AG08396 (cell line): Measurements from ENCODE around the gene SVIL.
"Not testable (repeated sequence)": the region's sequence is repeated elsewhere in the genome, so short reads cannot be mapped to it uniquely, and the experiment has no call there.

Experiments
- DNase-seq: peaks from one replicate; pipeline ENCODE4 v3.0.0; 2012; ENCODE audit warnings: low spot score, mixed read lengths

The SVIL gene

DNA sequence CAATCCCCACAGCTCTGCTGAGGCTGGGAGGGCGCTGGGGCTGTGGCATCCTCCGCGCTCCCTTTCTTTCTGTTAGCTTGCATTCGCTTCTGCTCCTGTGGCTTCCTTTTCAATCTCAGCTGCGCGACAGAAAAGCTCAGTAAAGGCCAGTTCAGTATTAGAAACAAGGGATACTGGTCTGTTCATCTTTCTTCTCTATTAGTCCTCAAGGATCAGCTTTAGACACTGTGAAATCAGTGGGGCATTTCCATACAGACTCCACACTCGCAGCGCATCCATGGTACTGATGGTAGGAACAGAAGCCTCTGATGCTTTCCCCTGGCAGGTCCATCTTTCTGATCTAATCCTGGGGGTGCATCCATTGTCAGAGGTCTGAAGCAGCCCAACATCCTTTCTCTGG, 182.2 kb downstream of the SVIL start:
- DNase-seq: no peak

- no peak for DNase-seq
Observed at GRCh38 chr10:29451946-29452345, 182.8 kb downstream of the SVIL start.

- DNase-seq: no peak
Observed at GRCh38 chr10:29450405-29450804, 184.4 kb downstream of the SVIL start.

DNA sequence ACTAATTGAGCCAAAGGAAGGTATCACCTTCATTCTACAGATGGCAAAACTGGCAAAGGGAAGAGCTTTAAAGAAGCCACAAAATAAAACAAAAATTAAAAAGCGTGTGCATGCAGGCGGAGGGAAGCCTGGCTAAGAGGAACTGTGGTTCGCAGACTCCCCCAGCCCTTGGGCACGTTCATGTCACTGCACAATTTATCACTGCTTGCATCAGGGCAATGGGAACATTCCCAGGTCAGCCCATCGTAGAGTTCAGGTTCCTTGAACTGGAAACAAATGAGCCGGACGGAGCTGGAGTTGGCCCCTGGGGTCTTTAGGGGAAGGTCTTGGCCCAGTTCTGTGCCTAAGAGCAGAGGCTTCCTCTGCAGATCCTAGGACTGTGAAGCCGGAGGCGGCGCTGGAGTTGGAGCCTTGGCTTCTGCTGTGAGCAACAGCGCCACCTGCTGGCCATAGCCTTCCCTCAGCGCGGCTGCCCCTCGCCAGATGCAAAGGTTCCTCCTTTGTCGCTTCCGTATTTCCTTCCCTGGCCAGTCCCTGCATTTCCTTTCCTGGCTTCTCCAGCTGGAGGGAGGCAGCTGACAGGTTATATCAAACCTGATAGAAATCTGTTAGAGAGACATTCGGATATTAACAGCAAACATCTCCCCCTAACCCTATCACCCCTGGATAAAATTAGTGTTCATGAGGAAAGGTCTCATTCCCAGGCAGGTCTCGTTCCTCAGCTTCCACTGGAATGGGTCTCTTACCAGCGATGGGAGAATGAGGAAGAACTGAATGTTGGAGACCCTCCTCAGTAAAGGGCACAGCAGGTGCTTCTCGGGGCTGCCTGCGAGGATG, 185.8 kb downstream of the SVIL start:
- peak; percentile 65 for DNase-seq

GRCh38 chr10:29448125-29448524, 186.6 kb downstream of the SVIL start:
- no peak for DNase-seq

- no peak for DNase-seq
Observed at GRCh38 chr10:29446327-29446726, 188.4 kb downstream of the SVIL start.

DNA sequence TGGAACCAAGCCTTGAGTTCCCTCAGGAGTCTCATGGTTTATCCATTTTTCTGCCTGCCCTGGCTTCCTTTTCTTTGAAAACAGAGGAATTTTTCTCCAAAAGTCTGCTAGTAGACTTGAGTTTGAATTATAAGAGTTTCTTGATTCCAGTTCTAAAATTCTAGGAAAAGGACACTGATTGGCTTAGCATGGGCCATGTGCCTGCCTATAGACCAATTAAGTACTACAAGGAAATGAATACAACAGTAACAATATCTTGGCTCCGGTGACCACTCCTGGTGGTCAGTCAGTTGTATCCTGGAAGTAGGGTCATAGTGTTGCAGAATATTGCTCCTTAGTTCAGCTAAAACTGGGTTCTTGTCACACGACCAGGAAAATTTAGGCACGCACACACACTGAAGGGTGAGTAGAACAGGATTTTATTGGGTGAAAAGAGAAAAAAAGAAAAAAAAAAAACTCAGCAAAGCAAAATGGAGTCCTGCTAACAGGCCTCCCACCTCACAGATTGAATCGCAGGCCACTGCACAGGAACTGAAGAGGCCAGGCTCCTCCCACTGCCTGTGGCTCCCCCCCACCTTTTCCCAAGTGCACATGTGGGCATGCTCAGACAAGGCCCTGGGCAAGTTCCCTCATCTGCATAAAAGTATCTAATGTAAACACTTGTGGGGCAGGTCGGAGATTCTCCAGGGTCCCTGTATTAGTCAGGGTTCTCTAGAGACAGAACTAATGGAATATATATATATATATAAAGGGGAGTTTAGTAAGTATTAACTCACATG, 190.8 kb downstream of the SVIL start:
- DNase-seq: no peak

- DNase-seq: no peak
Observed at GRCh38 chr10:29440981-29441380, 193.8 kb downstream of the SVIL start.

- DNase-seq: not testable (repeated sequence)
Observed at GRCh38 chr10:29439005-29439404, 195.8 kb downstream of the SVIL start.

DNA sequence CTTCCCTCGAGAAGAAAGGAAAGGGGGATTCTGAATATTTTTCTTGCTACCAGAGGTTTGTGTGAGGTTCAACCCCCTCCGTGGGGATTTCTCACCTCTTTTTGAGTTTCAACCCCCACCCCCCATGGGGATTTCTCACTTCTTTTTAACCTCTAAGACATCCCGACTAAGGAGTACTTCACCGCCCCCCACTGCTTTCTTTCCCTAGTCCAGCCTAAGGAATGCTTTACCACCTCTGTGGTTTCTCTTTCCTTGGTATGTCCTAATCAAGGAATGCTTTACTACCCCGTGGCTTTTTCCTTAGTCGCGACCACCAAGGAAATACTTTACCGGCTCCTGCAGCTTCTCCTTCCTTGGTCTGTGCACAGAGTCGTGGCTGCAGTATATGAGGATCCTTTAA, 196.5 kb downstream of the SVIL start:
- no peak for DNase-seq

DNA sequence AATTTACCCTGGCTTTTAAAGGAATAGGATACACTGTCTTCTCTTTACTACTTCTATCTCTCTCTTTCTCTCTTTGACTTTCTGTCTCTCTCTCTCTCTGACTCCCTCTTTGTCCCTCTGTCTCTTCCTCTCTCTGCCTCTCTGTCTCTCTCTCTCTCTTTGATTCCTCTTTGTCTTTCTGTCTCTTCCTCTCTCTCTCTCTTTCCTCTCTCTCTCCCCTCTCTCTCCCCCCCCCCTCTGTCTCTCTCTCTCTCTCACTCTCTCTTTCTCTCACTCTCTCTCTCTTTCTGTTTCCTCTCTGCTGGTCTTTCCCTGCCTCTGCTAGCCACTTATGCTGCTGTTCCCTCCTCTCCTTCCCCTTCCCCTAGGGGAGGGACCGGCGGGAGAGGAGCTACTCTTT, 196.9 kb downstream of the SVIL start:
- DNase-seq: no peak

GRCh38 chr10:29435809-29436501, 198.8 kb downstream of the SVIL start:
- peak; percentile 39 for DNase-seq

- DNase-seq: no peak
Observed at GRCh38 chr10:29434111-29434510, 200.7 kb downstream of the SVIL start.

GRCh38 chr10:29431711-29432110, 203.1 kb downstream of the SVIL start:
- DNase-seq: no peak

- no peak for DNase-seq
Observed at GRCh38 chr10:29430101-29430500, 204.7 kb downstream of the SVIL start.

- no peak for DNase-seq
Observed at GRCh38 chr10:29428486-29428885, 206.3 kb downstream of the SVIL start.

GRCh38 chr10:29427667-29428066, 207.1 kb downstream of the SVIL start:
- no peak for DNase-seq

GRCh38 chr10:29426420-29426819, 208.4 kb downstream of the SVIL start:
- DNase-seq: no peak

- no peak for DNase-seq
Observed at GRCh38 chr10:29424017-29424416, 210.8 kb downstream of the SVIL start.

DNA sequence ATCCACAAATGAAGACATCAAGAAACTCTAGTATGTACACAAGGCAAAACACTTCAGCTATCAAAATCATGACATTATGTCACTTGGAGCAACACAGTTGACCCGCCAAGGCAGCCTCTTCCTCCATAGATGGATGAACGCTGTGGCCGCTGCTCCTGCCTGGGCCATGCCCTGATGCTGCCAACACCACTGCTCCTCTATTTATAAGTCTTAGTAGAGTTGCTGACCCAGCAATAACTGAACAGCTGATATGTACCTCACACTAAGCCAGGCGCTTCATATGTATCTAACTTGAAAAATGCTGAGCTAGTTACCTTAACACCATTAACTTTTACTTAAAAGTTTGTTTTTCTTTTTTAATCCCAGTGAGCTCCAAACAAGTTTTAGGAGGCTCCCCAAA, 214.0 kb downstream of the SVIL start:
- DNase-seq: no peak

- DNase-seq: no peak
Observed at GRCh38 chr10:29417324-29417723, 217.4 kb downstream of the SVIL start.

GRCh38 chr10:29415876-29416275, 218.9 kb downstream of the SVIL start:
- DNase-seq: no peak

DNA sequence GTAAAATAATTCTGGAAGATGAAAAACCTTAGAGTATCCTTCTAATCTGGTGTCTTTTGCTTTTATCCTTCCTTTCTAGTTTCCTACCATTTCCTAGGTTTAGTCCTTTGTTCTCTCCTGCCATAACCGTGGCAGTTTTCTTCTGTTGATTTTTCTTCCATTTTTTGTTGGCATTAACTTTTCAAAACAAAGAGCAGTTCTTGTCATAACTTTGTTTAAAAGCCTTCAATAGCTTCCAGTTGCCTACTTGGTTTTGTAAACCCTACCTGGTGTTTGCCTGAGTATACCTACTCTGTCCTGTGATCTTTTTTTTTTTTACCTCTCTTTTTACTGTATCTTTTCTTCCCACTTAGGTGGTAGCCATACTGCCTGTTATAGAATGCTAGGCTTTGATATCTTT, 220.3 kb downstream of the SVIL start:
- DNase-seq: no peak
